Heart left ventricle (tissue), 16 donors: ENCODE measurements around the gene RAB3GAP2. TPM values are rescaled to one million over a fixed set of nuclear protein-coding genes. Genes with fewer than 3 reads are reported as not detected.

Experiments used
- ATAC-seq, 4 donors: fragments of 200-7000 bp; cut with Tn5 transposase; one replicate each; pipeline ENCODE4 v1.9.1; 2020 to 2022; ENCODE audit warnings: moderate library complexity in 4 of 4, mild to moderate bottlenecking in 3 of 4, moderate number of reproducible peaks in 1 of 4
- DNase-seq, 5 donors: peaks; one replicate each; pipeline ENCODE4 v3.0.0-alpha.2; 2020
- H3K27ac ChIP-seq, 12 donors: fragments of 200-600 bp; sonication (generic) in 4 of 12; one replicate each; pipeline versions ENCODE4 v1.5.0 to v1.8.0; 2016 to 2022; ENCODE audit warnings: mild to moderate bottlenecking in 2 of 12
- H3K27me3 ChIP-seq, 9 donors: fragments of 200-600 bp; sonication (generic) in 2 of 9; one replicate each; pipeline versions ENCODE4 v1.5.1 to v1.8.0; 2016 to 2022; ENCODE audit warnings: mild to moderate bottlenecking in 3 of 9
- H3K36me3 ChIP-seq, 9 donors: fragments of 200-600 bp; sonication (generic) in 2 of 9; one replicate each; pipeline versions ENCODE4 v1.5.0 to v1.8.0; 2018 to 2022; ENCODE audit warnings: mild to moderate bottlenecking in 2 of 9
- H3K4me1 ChIP-seq, 12 donors: fragments of 200-600 bp; sonication (generic) in 4 of 12; one replicate each; pipeline versions ENCODE4 v1.5.0 to v1.8.0; 2016 to 2022; ENCODE audit warnings: mild to moderate bottlenecking in 3 of 12
- H3K4me3 ChIP-seq, 12 donors: fragments of 200-600 bp; sonication (generic) in 4 of 12; one replicate each; pipeline versions ENCODE4 v1.5.0 to v1.8.0; 2017 to 2022; ENCODE audit warnings: mild to moderate bottlenecking in 9 of 12, moderate library complexity in 4 of 12
- H3K9me3 ChIP-seq, 12 donors: fragments of 200-600 bp; sonication (generic) in 4 of 12; one replicate each; pipeline versions ENCODE4 v1.5.0 to v1.8.0; 2016 to 2022; ENCODE audit warnings: mild to moderate bottlenecking in 1 of 12
- CTCF ChIP-seq, 12 donors: fragments of 200-600 bp; sonication (generic) in 4 of 12; IDR thresholded peaks; one replicate each; pipeline versions ENCODE4 v1.5.0 to v1.8.0; 2018 to 2022; ENCODE audit warnings: antibody characterized with exemption in 12 of 12, mild to moderate bottlenecking in 5 of 12
- POLR2A ChIP-seq, 2 donors: fragments of 450-650 bp; IDR thresholded peaks; one replicate each; pipeline ENCODE4 v1.6.1; 2017; ENCODE audit warnings: antibody characterized with exemption in 2 of 2, mild to moderate bottlenecking in 2 of 2, moderate library complexity in 2 of 2
- WGBS, 4 donors: extraction: QIAGEN DNeasy Blood & Tissue Kit in 2 of 4; methylation state at CpG; one replicate each; pipeline versions ENCODE4 v1.1.5 to v1.1.7; 2013 to 2018; 5-methylcytosine and 5-hydroxymethylcytosine counted together
- intact Hi-C, 10 donors: fragments of 100-400 bp; cut with DNase I; formaldehyde crosslinking; loops; one replicate each; pipeline versions ENCODE4 v1.11.1 to v1.14.2; 2022
- polyA plus RNA-seq, 2 donors: library from polyadenylated mRNA; stranded (reverse); fragments of 200-250 nt; gene quantifications; one replicate each; pipeline ENCODE4 v1.2.3, GENCODE V29; 2013
- total RNA-seq, 9 donors: library from RNA; depleted of rRNA in 2 of 9; stranded (reverse); fragments of >200 nt in 2 of 9; fragmentation: NEBNext Ultra II Directional in 3 of 9; extraction: Animal tissue kit (Norgen Biotek cat#: 25700) in 3 of 9; gene quantifications; one replicate each; pipeline versions ENCODE4 v1.1.0 to v1.2.4, GENCODE V29; 2016 to 2023
- donor health status: ischemic (EF 13 %, LVEDD 7.1; RV severe dilation, severe dysfunction).
- donor health status: healthy with polysubstance abuse.
- donor health status: DM: no; HTN: yes; CAD: no.
- donor health status: DM: no; HTN: no; CAD: no.
- donor health status: ischemic (EF 25% LVEDD 6.9; RV normal size, moderate dysfunction).
- donor health status: ischemic (EF 25% LVEDD 5.7; RV mildly dilated, moderate dysfunction).
- donor health status: healthy.
- donor health status: DM: yes; HTN: yes; CAD: no.
- donor health status: ischemic (EF 35%, LVEDD 5.7; RV mildly dilated, moderate dysfunction).
- donor health status: nonischemic (EF 11% LVEDD 7.7; RV severe dilation, severe dysfunction).
- donor health status: DM: yes; HTN: yes; CAD: no.
- donor health status: PGD.
- donor health status: ischemic (EF 29% LVEDD 5.4; RV normal size, mild dysfunction).
- donor health status: nonischemic (EF 23%, LVEDD 6.1; RV moderate dilation, normal function).

The RAB3GAP2 gene
- total and polyA plus RNA-seq, 11 donors: 6.5 to 39.3 (median 24.7) TPM

DNA sequence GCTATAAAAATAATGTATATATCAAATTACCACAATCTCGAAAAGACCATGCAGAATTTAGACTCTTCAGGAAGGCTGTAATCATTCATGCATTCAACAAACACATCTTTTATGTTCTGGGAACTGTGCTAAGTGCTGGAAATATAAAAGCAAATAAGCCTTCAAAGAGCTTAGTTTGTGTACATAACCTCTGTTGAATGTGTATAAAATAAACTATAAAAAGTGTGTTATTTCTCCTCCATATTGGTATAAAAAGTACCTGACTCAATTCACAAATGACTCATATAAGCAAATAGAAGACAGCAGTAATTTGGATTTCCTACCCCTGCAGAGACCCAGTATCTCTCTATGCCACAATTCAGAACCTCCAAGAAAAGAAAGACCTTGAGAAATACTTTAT is 36.8 kb downstream of the RAB3GAP2 start:
- Histone ChIP-seq H3K4me1 (peaks cover 0 to 14% (median 4%) of the 10 kb centered on the region in 12 donors), H3K36me3 (peaks cover 0 to 21% (median 14%) of the 10 kb centered on the region in 9 donors), H3K4me3 (no peak overlapping the region), H3K9me3 (no peaks in the 10 kb centered on the region), H3K27me3 (no peaks in the 10 kb centered on the region), H3K27ac (no peak overlapping the region)
- 88 to 93% (median 90%) methylated on average over 1 of the region's 1 CpG for WGBS, 4 donors
- TF ChIP-seq CTCF (IDR thresholded peaks at IDR 0.05) (no peak), POLR2A (IDR thresholded peaks at IDR 0.05) (no peak)
- ATAC-seq (no peak), DNase-seq (no peak)
- intact Hi-C loops: loop anchor here in 1 of 10 donors (5.0 kb wide), 1 partner anchor 37 kb away; the partner anchor contains the start of gene RAB3GAP2

GRCh38 chr1:220233927-220234326 is 38.3 kb downstream of the RAB3GAP2 start:
- H3K4me1 ChIP-seq: peaks cover 0 to 17% (median 0%) of the 10 kb centered on the region in 12 donors
- DNase-seq (no peak), ATAC-seq (no peak)
- H3K9me3 ChIP-seq: no peaks in the 10 kb centered on the region
- no peaks in the 10 kb centered on the region for H3K27me3 ChIP-seq
- peaks cover 0 to 24% (median 14%) of the 10 kb centered on the region in 9 donors for H3K36me3 ChIP-seq
- intact Hi-C loops: no loop called here
- 95 to 100% (median 99%) methylated on average over 3 of the region's 3 CpGs for WGBS, 4 donors
- H3K27ac ChIP-seq: no peak overlapping the region
- H3K4me3 ChIP-seq: no peak overlapping the region
- TF ChIP-seq POLR2A (IDR thresholded peaks at IDR 0.05): no peak
- TF ChIP-seq CTCF (IDR thresholded peaks at IDR 0.05): no peak

DNA sequence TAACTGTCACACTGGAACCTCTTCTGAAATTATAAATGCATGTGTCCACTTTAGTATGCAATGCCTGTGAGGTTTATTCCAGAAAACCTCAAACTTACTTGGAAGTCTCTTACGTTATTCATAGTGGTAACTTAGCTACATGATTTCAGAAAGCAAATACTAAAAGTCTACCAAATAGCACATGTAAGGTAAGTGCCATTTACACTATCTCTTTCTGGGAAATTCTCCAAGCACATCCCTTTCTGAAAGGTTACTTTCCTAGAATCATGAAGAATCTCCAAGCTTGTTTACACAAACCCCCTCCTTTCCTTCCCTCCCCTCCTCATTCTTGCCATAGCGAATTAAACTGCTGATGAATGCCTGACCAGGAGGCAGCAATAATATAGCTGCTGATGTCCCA is 42.5 kb downstream of the RAB3GAP2 start:
- Histone ChIP-seq H3K4me3 (no peak overlapping the region), H3K36me3 (peaks cover 0 to 24% (median 14%) of the 10 kb centered on the region in 9 donors), H3K9me3 (no peaks in the 10 kb centered on the region), H3K27ac (no peak overlapping the region), H3K4me1 (peaks cover 0 to 33% (median 8%) of the 10 kb centered on the region in 12 donors), H3K27me3 (no peaks in the 10 kb centered on the region)
- intact Hi-C loops: loop anchor here in 1 of 10 donors (10.0 kb wide), 1 partner anchor 545 kb away; no protein-coding TSS in a partner anchor
- no peak for ATAC-seq
- no peak for DNase-seq
- WGBS, 4 donors: 87 to 94% (median 91%) methylated on average over 2 of the region's 2 CpGs
- TF ChIP-seq CTCF (IDR thresholded peaks at IDR 0.05): no peak

- intact Hi-C loops: loop anchor here in 1 of 10 donors (10.0 kb wide), 1 partner anchor 547 kb away; no protein-coding TSS in a partner anchor
- Histone ChIP-seq H3K27ac (no peak overlapping the region), H3K36me3 (peaks cover 0 to 20% (median 14%) of the 10 kb centered on the region in 9 donors), H3K27me3 (no peaks in the 10 kb centered on the region), H3K4me3 (no peak overlapping the region), H3K4me1 (peaks cover 0 to 34% (median 8%) of the 10 kb centered on the region in 12 donors), H3K9me3 (no peaks in the 10 kb centered on the region)
- TF ChIP-seq CTCF (IDR thresholded peaks at IDR 0.05) (no peak), POLR2A (IDR thresholded peaks at IDR 0.05) (no peak)
- DNase-seq: no peak
- WGBS, 4 donors: 48 to 68% (median 57%) methylated on average over 4 of the region's 4 CpGs
- peak in 2 of 4 donors; percentile 34 to 49 for ATAC-seq
Measured at GRCh38 chr1:220227393-220227792, 44.9 kb downstream of the RAB3GAP2 start.
